ENCODE data around the gene LGMN. TPM values are rescaled to one million over a fixed set of nuclear protein-coding genes. Genes with fewer than 3 reads are reported as not detected.

The LGMN gene
- polyA plus RNA-seq, 1 donor (not counting 4 experiments of a cell fraction or from before 2014, with no cell fraction given): 61.0 TPM

- Histone ChIP-seq H3K9me1 (ENCODE audit: control insufficient read depth, extremely low read depth, insufficient read depth, low read length) (no peaks in the 10 kb centered on the region), H3K4me1 (ENCODE audit: control insufficient read depth, extremely low read depth, insufficient read depth, low read length) (no peaks in the 10 kb centered on the region), H2AFZ (ENCODE audit: control insufficient read depth, low read length) (no peak overlapping the region), H4K20me1 (ENCODE audit: control insufficient read depth, extremely low read depth, insufficient read depth, low read length) (no peaks in the 10 kb centered on the region), H3K79me2 (ENCODE audit: control insufficient read depth, insufficient read depth, low read length) (no peaks in the 10 kb centered on the region), H3K36me3 (ENCODE audit: control insufficient read depth in 2 of 2, extremely low read depth in 1 of 2, insufficient read depth in 2 of 2, low read length in 2 of 2) (no peaks in the 10 kb centered on the region), H3K27ac (ENCODE audit: control insufficient read depth, insufficient read depth, low read length) (no peak overlapping the region), H3K4me2 (ENCODE audit: control insufficient read depth, extremely low read depth, insufficient read depth, low read depth, low read length) (no peak overlapping the region), H3K4me3 (ENCODE audit: control insufficient read depth in 2 of 3, extremely low read depth in 1 of 3, insufficient read depth in 2 of 3, low read depth in 1 of 3, low read length in 3 of 3) (no peak overlapping the region), H3K9me3 (ENCODE audit: control insufficient read depth, low read depth, low read length) (no peaks in the 10 kb centered on the region), H3K27me3 (ENCODE audit: control insufficient read depth, extremely low read depth, insufficient read depth, low read length) (no peaks in the 10 kb centered on the region), H3K9ac (ENCODE audit: control insufficient read depth, extremely low read depth, insufficient read depth, low read length) (no peak overlapping the region)
- TF ChIP-seq CTCF (optimal IDR thresholded peaks at IDR 0.05 in 1 of 3, IDR thresholded peaks at IDR 0.05 in 1 of 3, conservative IDR thresholded peaks at IDR 0.05 in 1 of 3; ENCODE audit: extremely low read depth in 1 of 3, insufficient read depth in 2 of 3, low read length in 3 of 3) (no peak), EZH2 (IDR thresholded peaks at IDR 0.05; ENCODE audit: low read length) (no peak)
- no peak for FAIRE-seq
- DNase-seq (ENCODE audit: low read depth, low spot score): no peak
- dilution Hi-C loops (cut with MboI; ENCODE audit: extremely low pct_ligation_motif_present, low sequenced_read_pairs): no loop called here
Measured at GRCh38 chr14:92670643-92671366, 77.6 kb downstream of the LGMN start.

GRCh38 chr14:92670160-92670559 lies 78.3 kb downstream of the LGMN start:
- Histone ChIP-seq H3K27me3 (ENCODE audit: control insufficient read depth, extremely low read depth, insufficient read depth, low read length) (no peaks in the 10 kb centered on the region), H3K9me1 (ENCODE audit: control insufficient read depth, extremely low read depth, insufficient read depth, low read length) (no peaks in the 10 kb centered on the region), H4K20me1 (ENCODE audit: control insufficient read depth, extremely low read depth, insufficient read depth, low read length) (no peaks in the 10 kb centered on the region), H3K79me2 (ENCODE audit: control insufficient read depth, insufficient read depth, low read length) (no peaks in the 10 kb centered on the region), H3K9ac (ENCODE audit: control insufficient read depth, extremely low read depth, insufficient read depth, low read length) (no peak overlapping the region), H3K4me2 (ENCODE audit: control insufficient read depth, extremely low read depth, insufficient read depth, low read depth, low read length) (no peak overlapping the region), H3K36me3 (ENCODE audit: control insufficient read depth in 2 of 2, extremely low read depth in 1 of 2, insufficient read depth in 2 of 2, low read length in 2 of 2) (no peaks in the 10 kb centered on the region), H3K4me3 (ENCODE audit: control insufficient read depth in 2 of 3, extremely low read depth in 1 of 3, insufficient read depth in 2 of 3, low read depth in 1 of 3, low read length in 3 of 3) (no peak overlapping the region), H3K9me3 (ENCODE audit: control insufficient read depth, low read depth, low read length) (no peaks in the 10 kb centered on the region), H3K27ac (ENCODE audit: control insufficient read depth, insufficient read depth, low read length) (no peak overlapping the region), H2AFZ (ENCODE audit: control insufficient read depth, low read length) (no peak overlapping the region), H3K4me1 (ENCODE audit: control insufficient read depth, extremely low read depth, insufficient read depth, low read length) (no peaks in the 10 kb centered on the region)
- dilution Hi-C loops (cut with MboI; ENCODE audit: extremely low pct_ligation_motif_present, low sequenced_read_pairs): no loop called here
- DNase-seq (ENCODE audit: low read depth, low spot score) (no peak), FAIRE-seq (no peak)
- TF ChIP-seq CTCF (optimal IDR thresholded peaks at IDR 0.05 in 1 of 3, IDR thresholded peaks at IDR 0.05 in 1 of 3, conservative IDR thresholded peaks at IDR 0.05 in 1 of 3; ENCODE audit: extremely low read depth in 1 of 3, insufficient read depth in 2 of 3, low read length in 3 of 3) (peak in 1 of 3 experiments; percentile 22), EZH2 (IDR thresholded peaks at IDR 0.05; ENCODE audit: low read length) (no peak)

Data from keratinocyte (primary cell).